HepG2 (cell line): ENCODE measurements around the gene SIMC1. TPM values are rescaled to one million over a fixed set of nuclear protein-coding genes. Genes with fewer than 3 reads are reported as not detected.

ENCODE experiments used
- AHR ChIP-seq: IDR thresholded peaks from 2 replicates; pipeline ENCODE4 v1.6.1; 2018; ENCODE audit warnings: missing genetic modification reagents, missing compliant biosample characterization
- FOXJ3 ChIP-seq: sonication (generic); formaldehyde crosslinking; IDR thresholded peaks from 2 replicates; pipeline ENCODE4 v1.4.0; 2020; ENCODE audit warnings: missing genetic modification reagents, mild to moderate bottlenecking, borderline replicate concordance
- FOXK1 ChIP-seq: sonication (generic); formaldehyde crosslinking; IDR thresholded peaks from 2 replicates; pipeline ENCODE4 v1.4.0; 2020; ENCODE audit warnings: low read depth, missing genetic modification reagents, borderline replicate concordance
- FOXO1 ChIP-seq: sonication (generic); formaldehyde crosslinking; IDR thresholded peaks from 2 replicates; pipeline ENCODE4 v1.4.0; 2020; ENCODE audit warnings: missing genetic modification reagents
- FOXP1 ChIP-seq, 2 experiments: fragments of 450-650 bp in 1 of 2; IDR thresholded peaks; 2 replicates each; pipeline ENCODE4 v1.6.1; 2017 to 2018; ENCODE audit warnings: antibody characterized with exemption in 1 of 2
- GLMP ChIP-seq: sonication (generic); formaldehyde crosslinking; IDR thresholded peaks from 2 replicates; pipeline ENCODE4 v1.9.0; 2021; ENCODE audit warnings: missing genetic modification reagents, mild to moderate bottlenecking, borderline replicate concordance
- HES4 ChIP-seq: sonication (generic); formaldehyde crosslinking; IDR thresholded peaks from 2 replicates; pipeline ENCODE4 v1.9.0; 2021; ENCODE audit warnings: mild to moderate bottlenecking, missing genetic modification reagents, borderline replicate concordance
- HMG20B ChIP-seq: conservative IDR thresholded peaks from 2 replicates; pipeline ENCODE4 v1.6.1; 2016; ENCODE audit warnings: missing genetic modification reagents, missing compliant biosample characterization
- HOXA5 ChIP-seq: sonication (generic); formaldehyde crosslinking; IDR thresholded peaks from 2 replicates; pipeline ENCODE4 v1.4.0; 2020; ENCODE audit warnings: missing genetic modification reagents
- IKZF1 ChIP-seq: fragments of 450-650 bp; IDR thresholded peaks from 2 replicates; pipeline ENCODE4 v1.7.1; 2016
- KDM5B ChIP-seq: sonication (generic); formaldehyde crosslinking; IDR thresholded peaks from 2 replicates; pipeline ENCODE4 v1.4.0; 2020; ENCODE audit warnings: missing genetic modification reagents, mild to moderate bottlenecking, borderline replicate concordance
- TAF1 ChIP-seq: sonication (generic); formaldehyde crosslinking; IDR thresholded peaks from 2 replicates; pipeline ENCODE4 v1.4.0; 2020; ENCODE audit warnings: missing genetic modification reagents
- TEAD2 ChIP-seq: sonication (generic); formaldehyde crosslinking; IDR thresholded peaks from 2 replicates; pipeline ENCODE4 v1.9.0; 2021; ENCODE audit warnings: missing genetic modification reagents
- TGIF2 ChIP-seq: IDR thresholded peaks from 2 replicates; pipeline ENCODE4 v1.6.1; 2016; ENCODE audit warnings: control low read depth, missing compliant biosample characterization
- WIZ ChIP-seq: sonication (generic); formaldehyde crosslinking; IDR thresholded peaks from 2 replicates; pipeline ENCODE4 v1.5.1; 2020; ENCODE audit warnings: mild to moderate bottlenecking, missing genetic modification reagents
- ZBTB37 ChIP-seq: sonication (generic); formaldehyde crosslinking; IDR thresholded peaks from 2 replicates; pipeline ENCODE4 v1.4.0; 2020; ENCODE audit warnings: mild to moderate bottlenecking, missing genetic modification reagents
- ZFY ChIP-seq: sonication (generic); formaldehyde crosslinking; IDR thresholded peaks from 2 replicates; pipeline ENCODE4 v1.4.0; 2020; ENCODE audit warnings: missing genetic modification reagents
- ZNF24 ChIP-seq: fragments of 450-650 bp; IDR thresholded peaks from 2 replicates; pipeline ENCODE4 v1.6.1; 2017; ENCODE audit warnings: antibody characterized with exemption, mild to moderate bottlenecking
- ZNF264 ChIP-seq: sonication (generic); formaldehyde crosslinking; IDR thresholded peaks from 2 replicates; pipeline ENCODE4 v1.4.0; 2020; ENCODE audit warnings: missing genetic modification reagents
- ZNF367 ChIP-seq: sonication (generic); formaldehyde crosslinking; IDR thresholded peaks from 2 replicates; pipeline ENCODE4 v1.4.0; 2020; ENCODE audit warnings: missing genetic modification reagents, borderline replicate concordance
- ZNF451 ChIP-seq: sonication (generic); formaldehyde crosslinking; IDR thresholded peaks from 2 replicates; pipeline ENCODE4 v1.5.0; 2020; ENCODE audit warnings: mild to moderate bottlenecking, missing genetic modification reagents
- ZNF512B ChIP-seq: sonication (generic); formaldehyde crosslinking; IDR thresholded peaks from 2 replicates; pipeline ENCODE4 v1.5.1; 2020; ENCODE audit warnings: missing genetic modification reagents, mild to moderate bottlenecking, borderline replicate concordance
- ZNF605 ChIP-seq: sonication (generic); formaldehyde crosslinking; IDR thresholded peaks from 2 replicates; pipeline ENCODE4 v1.8.0; 2022; ENCODE audit warnings: mild to moderate bottlenecking, missing genetic modification reagents
- ZNF749 ChIP-seq: sonication (generic); formaldehyde crosslinking; IDR thresholded peaks from 2 replicates; pipeline ENCODE4 v1.8.0; 2022; ENCODE audit warnings: mild to moderate bottlenecking, missing genetic modification reagents, moderate library complexity, borderline replicate concordance
- ZNF816 ChIP-seq: sonication (generic); formaldehyde crosslinking; IDR thresholded peaks from 2 replicates; pipeline ENCODE4 v1.8.0; 2022; ENCODE audit warnings: missing genetic modification reagents, mild to moderate bottlenecking, borderline replicate concordance
- ZNF878 ChIP-seq: sonication (generic); formaldehyde crosslinking; IDR thresholded peaks from 2 replicates; pipeline ENCODE4 v1.8.1; 2023; ENCODE audit warnings: mild to moderate bottlenecking, missing genetic modification reagents, moderate library complexity
- polyA plus RNA-seq, 8 experiments: library from polyadenylated mRNA; depleted of rRNA in 3 of 8; stranded (reverse) in 7 of 8; unstranded in 1 of 8; fragments of >200 nt; fragmentation: Illumina TruSeq in 4 of 8; extraction: Trizol in 4 of 8; gene quantifications; 2 replicates each; pipeline versions ENCODE4 v1.2.1 to v1.2.3, GENCODE V29; 2011 to 2016; ENCODE audit warnings: low read depth in 4 of 8, missing spikeins in 1 of 8, mixed read lengths in 1 of 8; ENCODE audit not compliant: insufficient read depth in 1 of 8
- total RNA-seq, 5 experiments: library from RNA; depleted of rRNA; stranded (reverse); fragments of >200 nt; fragmentation: Illumina TruSeq; extraction: Trizol; gene quantifications; 2 replicates each; pipeline ENCODE4 v1.2.3, GENCODE V29; 2016; ENCODE audit warnings: low read depth in 1 of 5

The SIMC1 gene
- total and polyA plus RNA-seq, 2 of the 13 experiments (the other 11 are each of a cell fraction or from before 2014, with no cell fraction given), result 5.4 to 6.8 TPM

- TF ChIP-seq ZBTB37 (no peak), ZNF605 (CRISPR knock-in tag) (peak; percentile 91), TGIF2 (CRISPR knock-in tag) (no peak; the same call in 1 of the 2 replicates), HMG20B (CRISPR knock-in tag) (no peak), FOXP1 (IDR thresholded peaks at IDR 0.05) (no peak), FOXP1 (CRISPR knock-in tag; IDR thresholded peaks at IDR 0.05) (0 out of 2 replicates have a peak, but pooled peaks have one; percentile 13), TEAD2 (no peak), AHR (peak; percentile 69), ZNF24 (no peak), FOXJ3 (peak; percentile 42; the same call in 1 of the 2 replicates), ZNF367 (CRISPR knock-in tag) (no peak), ZNF878 (CRISPR knock-in tag) (no peak), ZNF512B (CRISPR knock-in tag) (peak; percentile 69; the same call in 1 of the 2 replicates), KDM5B (CRISPR knock-in tag) (peak; percentile 75; the same call in 1 of the 2 replicates), FOXK1 (CRISPR knock-in tag) (peak; percentile 88; the same call in 1 of the 2 replicates), GLMP (CRISPR knock-in tag) (no peak), HOXA5 (CRISPR knock-in tag) (0 out of 2 replicates have a peak, but pooled peaks have one; percentile 46), ZNF749 (CRISPR knock-in tag) (peak; percentile 69), ZNF264 (no peak; the same call in none of the 2 replicates), HES4 (CRISPR knock-in tag) (peak; percentile 63; the same call in 1 of the 2 replicates), ZFY (peak; percentile 98), FOXO1 (CRISPR knock-in tag) (peak; percentile 70; the same call in 1 of the 2 replicates), IKZF1 (no peak), ZNF451 (CRISPR knock-in tag) (peak; percentile 90), ZNF816 (CRISPR knock-in tag) (no peak), WIZ (CRISPR knock-in tag) (no peak), TAF1 (peak; percentile 94)
These were observed 123.4 kb downstream of the SIMC1 start, which contains the start of gene KIAA1191 (continued) for GRCh38 chr5:176361437-176362232.
